ENCODE measurements around the gene CRAMP1.

DNA sequence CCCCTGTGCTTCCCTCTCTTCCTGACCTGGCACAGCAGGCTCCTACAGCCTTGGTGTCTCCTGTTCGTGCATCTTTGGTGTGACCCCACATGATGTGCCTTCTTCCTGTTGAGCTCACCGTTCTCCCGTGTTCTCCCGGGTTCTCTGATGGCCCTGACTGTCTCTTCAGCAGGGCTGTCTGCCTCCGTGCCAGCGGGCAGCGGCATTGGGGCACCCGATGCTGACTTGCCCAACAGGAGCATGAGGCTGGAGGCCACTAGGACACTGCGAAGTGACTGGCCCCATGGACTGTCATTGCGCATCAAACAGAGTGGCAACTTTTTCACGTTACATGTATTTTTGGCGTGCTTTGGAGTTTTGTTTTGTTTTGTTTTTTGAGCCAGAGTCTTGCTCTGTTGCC lies 22.4 kb downstream of the CRAMP1 start:
- TF ChIP-seq POLR2AphosphoS5 (IDR thresholded peaks at IDR 0.05; ENCODE audit: insufficient read depth, low read depth, low read length) = no peak
- TF ChIP-seq, protein P1, sequence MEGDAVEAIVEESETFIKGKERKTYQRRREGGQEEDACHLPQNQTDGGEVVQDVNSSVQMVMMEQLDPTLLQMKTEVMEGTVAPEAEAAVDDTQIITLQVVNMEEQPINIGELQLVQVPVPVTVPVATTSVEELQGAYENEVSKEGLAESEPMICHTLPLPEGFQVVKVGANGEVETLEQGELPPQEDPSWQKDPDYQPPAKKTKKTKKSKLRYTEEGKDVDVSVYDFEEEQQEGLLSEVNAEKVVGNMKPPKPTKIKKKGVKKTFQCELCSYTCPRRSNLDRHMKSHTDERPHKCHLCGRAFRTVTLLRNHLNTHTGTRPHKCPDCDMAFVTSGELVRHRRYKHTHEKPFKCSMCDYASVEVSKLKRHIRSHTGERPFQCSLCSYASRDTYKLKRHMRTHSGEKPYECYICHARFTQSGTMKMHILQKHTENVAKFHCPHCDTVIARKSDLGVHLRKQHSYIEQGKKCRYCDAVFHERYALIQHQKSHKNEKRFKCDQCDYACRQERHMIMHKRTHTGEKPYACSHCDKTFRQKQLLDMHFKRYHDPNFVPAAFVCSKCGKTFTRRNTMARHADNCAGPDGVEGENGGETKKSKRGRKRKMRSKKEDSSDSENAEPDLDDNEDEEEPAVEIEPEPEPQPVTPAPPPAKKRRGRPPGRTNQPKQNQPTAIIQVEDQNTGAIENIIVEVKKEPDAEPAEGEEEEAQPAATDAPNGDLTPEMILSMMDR (IDR thresholded peaks at IDR 0.05; ENCODE audit: extremely low read depth in 1 of 2, insufficient read depth in 1 of 2, low read depth in 1 of 2, low read length in 2 of 2) = no peak
- no peak for TF ChIP-seq POLR2A (IDR thresholded peaks at IDR 0.05; ENCODE audit: low read depth, low read length)
- TF ChIP-seq JUN (IDR thresholded peaks at IDR 0.05; ENCODE audit: borderline replicate concordance, insufficient read depth, insufficient read length, low read depth) = no peak
- no peak for TF ChIP-seq EZH2 (IDR thresholded peaks at IDR 0.05; ENCODE audit: borderline replicate concordance, low read depth, low read length, severe bottlenecking)
- no peak for TF ChIP-seq GATA2 (IDR thresholded peaks at IDR 0.05; ENCODE audit: insufficient read depth, insufficient read length, low read depth, low read length)
